ENCODE measurements around the gene ANKRD1.
"Not testable (repeated sequence)": the region's sequence is repeated elsewhere in the genome, so short reads cannot be mapped to it uniquely, and the experiment has no call there.

Gene ANKRD1

GRCh38 chr10:90947030-90947960 lies 26.4 kb upstream of the ANKRD1 start:
- Histone ChIP-seq H3K9ac (ENCODE audit: low read length) (no peak overlapping the region), H3K4me1 (ENCODE audit: low read length) (0 out of 2 replicates have a peak, but pooled peaks cover 4% of the 10 kb centered on the region), H2AFZ (ENCODE audit: low read depth, low read length) (peak overlapping the region; percentile 76), H3K9me3 (ENCODE audit: insufficient read depth, low read length) (no peaks in the 10 kb centered on the region), H3K4me2 (ENCODE audit: low read length) (no peak overlapping the region), H3K36me3 (replicated peaks; ENCODE audit: low read depth, low read length) (no peaks in the 10 kb centered on the region), H3K27me3 (ENCODE audit: low read depth, low read length) (no peaks in the 10 kb centered on the region), H3K4me3 (ENCODE audit: low read length) (no peak overlapping the region), H3K27ac (ENCODE audit: low read length) (no peak overlapping the region), H3K79me2 (ENCODE audit: low read length) (no peaks in the 10 kb centered on the region), H4K20me1 (ENCODE audit: insufficient read depth, low read length) (no peaks in the 10 kb centered on the region)
- TF ChIP-seq EZH2phosphoT487 (IDR thresholded peaks at IDR 0.05; ENCODE audit: low read depth): no peak
- TF ChIP-seq CTCF (IDR thresholded peaks at IDR 0.05; ENCODE audit: low read depth, low read length): no peak

- H3K27me3 ChIP-seq (ENCODE audit: low read depth, low read length): no peaks in the 10 kb centered on the region
- no peak for TF ChIP-seq EZH2phosphoT487 (IDR thresholded peaks at IDR 0.05; ENCODE audit: low read depth)
- TF ChIP-seq CTCF (IDR thresholded peaks at IDR 0.05; ENCODE audit: low read depth, low read length): no peak
Measured at GRCh38 chr10:90945491-90946070, 24.7 kb upstream of the ANKRD1 start.

GRCh38 chr10:90944749-90945148 lies 23.9 kb upstream of the ANKRD1 start:
- TF ChIP-seq EZH2phosphoT487 (IDR thresholded peaks at IDR 0.05; ENCODE audit: low read depth): no peak
- Histone ChIP-seq H3K79me2 (ENCODE audit: low read length) (no peaks in the 10 kb centered on the region), H3K4me2 (ENCODE audit: low read length) (no peak overlapping the region), H3K4me3 (ENCODE audit: low read length) (no peak overlapping the region), H3K27me3 (ENCODE audit: low read depth, low read length) (no peaks in the 10 kb centered on the region), H3K9me3 (ENCODE audit: insufficient read depth, low read length) (no peaks in the 10 kb centered on the region), H3K9ac (ENCODE audit: low read length) (no peak overlapping the region), H3K4me1 (ENCODE audit: low read length) (0 out of 2 replicates have a peak, but pooled peaks cover 4% of the 10 kb centered on the region), H3K36me3 (replicated peaks; ENCODE audit: low read depth, low read length) (no peaks in the 10 kb centered on the region), H2AFZ (ENCODE audit: low read depth, low read length) (no peak overlapping the region), H3K27ac (ENCODE audit: low read length) (no peak overlapping the region), H4K20me1 (ENCODE audit: insufficient read depth, low read length) (no peaks in the 10 kb centered on the region)

More at GRCh38 chr10:90945491-90946070, 24.7 kb upstream of the ANKRD1 start:
- H3K36me3 ChIP-seq (replicated peaks; ENCODE audit: low read depth, low read length): no peaks in the 10 kb centered on the region
- H3K4me1 ChIP-seq (ENCODE audit: low read length): 0 out of 2 replicates have a peak, but pooled peaks cover 4% of the 10 kb centered on the region
- H3K9me3 ChIP-seq (ENCODE audit: insufficient read depth, low read length): no peaks in the 10 kb centered on the region
- no peak overlapping the region for H3K4me3 ChIP-seq (ENCODE audit: low read length)
- no peaks in the 10 kb centered on the region for H3K79me2 ChIP-seq (ENCODE audit: low read length)
- H4K20me1 ChIP-seq (ENCODE audit: insufficient read depth, low read length): no peaks in the 10 kb centered on the region
- no peak overlapping the region for H3K4me2 ChIP-seq (ENCODE audit: low read length)
- no peak overlapping the region for H3K27ac ChIP-seq (ENCODE audit: low read length)
- H2AFZ ChIP-seq (ENCODE audit: low read depth, low read length): no peak overlapping the region
- no peak overlapping the region for H3K9ac ChIP-seq (ENCODE audit: low read length)

- H3K4me1 ChIP-seq (ENCODE audit: low read length); H3K9ac ChIP-seq (ENCODE audit: low read length): not testable (repeated sequence)
Measured at GRCh38 chr10:90942980-90943379, 22.1 kb upstream of the ANKRD1 start.

GRCh38 chr10:90939648-90940047 lies 18.8 kb upstream of the ANKRD1 start:
- Histone ChIP-seq H3K9me3 (ENCODE audit: insufficient read depth, low read length) (no peaks in the 10 kb centered on the region), H3K27me3 (ENCODE audit: low read depth, low read length) (no peaks in the 10 kb centered on the region), H3K4me2 (ENCODE audit: low read length) (no peak overlapping the region), H4K20me1 (ENCODE audit: insufficient read depth, low read length) (no peaks in the 10 kb centered on the region), H3K4me1 (ENCODE audit: low read length) (peaks cover 10% of the 10 kb centered on the region), H3K4me3 (ENCODE audit: low read length) (no peak overlapping the region), H3K79me2 (ENCODE audit: low read length) (no peaks in the 10 kb centered on the region), H3K36me3 (replicated peaks; ENCODE audit: low read depth, low read length) (no peaks in the 10 kb centered on the region), H2AFZ (ENCODE audit: low read depth, low read length) (no peak overlapping the region), H3K27ac (ENCODE audit: low read length) (no peak overlapping the region), H3K9ac (ENCODE audit: low read length) (no peak overlapping the region)
- TF ChIP-seq EZH2phosphoT487 (IDR thresholded peaks at IDR 0.05; ENCODE audit: low read depth) (no peak), CTCF (IDR thresholded peaks at IDR 0.05; ENCODE audit: low read depth, low read length) (no peak)

More at GRCh38 chr10:90942980-90943379, 22.1 kb upstream of the ANKRD1 start:
- H2AFZ ChIP-seq (ENCODE audit: low read depth, low read length); H4K20me1 ChIP-seq (ENCODE audit: insufficient read depth, low read length); H3K9me3 ChIP-seq (ENCODE audit: insufficient read depth, low read length); H3K27me3 ChIP-seq (ENCODE audit: low read depth, low read length); H3K79me2 ChIP-seq (ENCODE audit: low read length); H3K27ac ChIP-seq (ENCODE audit: low read length); H3K36me3 ChIP-seq (replicated peaks; ENCODE audit: low read depth, low read length); H3K4me2 ChIP-seq (ENCODE audit: low read length); H3K4me3 ChIP-seq (ENCODE audit: low read length): not testable (repeated sequence)

Data from OCI-LY3 (cell line).